Hindlimb muscle (tissue), 1 donor: ENCODE results near the gene FGF12. TPM values are rescaled to one million over a fixed set of nuclear protein-coding genes. Genes with fewer than 3 reads are reported as not detected.

Experiments used
- DNase-seq: peaks from one replicate; pipeline ENCODE4 v3.0.0-alpha.2; 2013
- polyA plus RNA-seq: library from polyadenylated mRNA; unstranded; fragments of 120-200 nt; gene quantifications from one replicate; pipeline ENCODE4 v1.2.1, GENCODE V29; 2013; ENCODE audit not compliant: insufficient read length

Gene FGF12
- polyA plus RNA-seq, 1 donor = 2.9 TPM

GRCh38 chr3:192684151-192684550 is 43.2 kb downstream of the FGF12 start:
- no peak for DNase-seq

- DNase-seq = no peak
These were observed 51.2 kb downstream of the FGF12 start for GRCh38 chr3:192675958-192676649.

- DNase-seq = no peak
These were observed 71.7 kb downstream of the FGF12 start for GRCh38 chr3:192655628-192656027.

GRCh38 chr3:192655040-192655439 is 72.3 kb downstream of the FGF12 start:
- DNase-seq = no peak

- no peak for DNase-seq
These were observed 73.5 kb downstream of the FGF12 start for GRCh38 chr3:192653862-192654261.

- no peak for DNase-seq
These were observed 74.6 kb downstream of the FGF12 start for GRCh38 chr3:192652727-192653126.

GRCh38 chr3:192651836-192652512 is 75.4 kb downstream of the FGF12 start:
- no peak for DNase-seq

- no peak for DNase-seq
These were observed 81.9 kb downstream of the FGF12 start for GRCh38 chr3:192645437-192645836.

GRCh38 chr3:192642651-192643050 is 84.7 kb downstream of the FGF12 start:
- no peak for DNase-seq

GRCh38 chr3:192641919-192642318 is 85.4 kb downstream of the FGF12 start:
- DNase-seq = no peak

- no peak for DNase-seq
These were observed 87.4 kb downstream of the FGF12 start for GRCh38 chr3:192639987-192640386.

GRCh38 chr3:192637803-192638202 is 89.5 kb downstream of the FGF12 start:
- no peak for DNase-seq

- DNase-seq = no peak
These were observed 90.6 kb downstream of the FGF12 start for GRCh38 chr3:192636517-192637444.

- DNase-seq = no peak
These were observed 97.9 kb downstream of the FGF12 start for GRCh38 chr3:192629429-192629828.

- no peak for DNase-seq
These were observed 105.4 kb downstream of the FGF12 start for GRCh38 chr3:192621909-192622308.

- DNase-seq = no peak
These were observed 107.1 kb downstream of the FGF12 start for GRCh38 chr3:192620275-192620674.

GRCh38 chr3:192611411-192611810 is 115.9 kb downstream of the FGF12 start:
- no peak for DNase-seq

GRCh38 chr3:192608726-192609600 is 118.4 kb downstream of the FGF12 start:
- DNase-seq = no peak

- DNase-seq = no peak
These were observed 119.5 kb downstream of the FGF12 start for GRCh38 chr3:192607798-192608197.

- DNase-seq = no peak
These were observed 129.4 kb downstream of the FGF12 start for GRCh38 chr3:192597913-192598312.

GRCh38 chr3:192597506-192597905 is 129.8 kb downstream of the FGF12 start:
- no peak for DNase-seq

- no peak for DNase-seq
These were observed 148.6 kb downstream of the FGF12 start for GRCh38 chr3:192578729-192579128.
